COLO829 (cell line): ENCODE results near the gene ATG9B.

Experiments used
- DNase-seq: peaks from one replicate; pipeline ENCODE4 v3.0.0; 2012; ENCODE audit warnings: low spot score

Gene ATG9B

GRCh38 chr7:150978126-150978789 is 46.0 kb downstream of the ATG9B start, which contains the start of gene KCNH2:
Gene KCNH2 (minus strand): TSS chr7:150978321. CDS start chr7:150977913, 408 bp downstream.
- no peak for DNase-seq

GRCh38 chr7:150977382-150978125 is 46.7 kb downstream of the ATG9B start:
- DNase-seq = no peak

DNA sequence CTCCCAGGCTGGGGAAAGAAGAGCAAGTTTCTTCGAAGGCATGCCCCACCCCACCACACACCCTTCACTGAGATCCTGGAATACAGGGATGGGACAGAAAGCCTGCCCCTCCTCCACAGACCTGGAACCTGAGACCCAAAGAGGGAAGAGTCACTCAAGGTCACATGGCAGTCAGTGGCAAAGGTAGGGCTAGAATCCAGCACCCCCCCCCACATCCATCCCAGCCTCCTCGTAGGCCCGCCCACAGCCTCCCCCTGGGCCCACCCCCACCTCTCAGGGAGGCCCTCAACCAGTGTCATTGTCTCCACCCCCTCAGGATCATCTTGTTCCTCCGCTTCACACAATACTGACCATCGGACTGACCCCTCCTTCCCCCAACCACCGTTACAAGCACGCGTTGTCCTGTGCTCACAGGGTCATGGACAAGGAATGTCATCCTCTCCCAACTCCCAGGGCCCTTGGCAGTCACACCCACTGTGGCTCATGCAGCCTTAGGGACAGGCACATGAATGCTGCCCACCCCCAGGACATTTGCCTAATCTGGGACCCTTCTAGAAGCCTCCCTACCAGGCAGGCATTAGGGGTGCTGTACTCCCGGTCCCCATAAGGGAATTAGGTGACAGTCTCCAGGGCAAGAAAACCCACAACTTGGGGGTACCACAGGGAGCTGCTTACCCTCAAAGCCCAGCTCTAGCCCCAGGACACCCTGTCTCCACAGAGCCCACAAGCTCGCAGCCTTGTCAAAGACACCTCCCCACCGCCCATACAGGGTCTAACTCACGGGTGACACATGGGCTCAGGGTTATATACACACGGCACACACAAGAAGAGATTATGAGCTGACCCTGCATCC is 47.5 kb downstream of the ATG9B start:
- DNase-seq = no peak

DNA sequence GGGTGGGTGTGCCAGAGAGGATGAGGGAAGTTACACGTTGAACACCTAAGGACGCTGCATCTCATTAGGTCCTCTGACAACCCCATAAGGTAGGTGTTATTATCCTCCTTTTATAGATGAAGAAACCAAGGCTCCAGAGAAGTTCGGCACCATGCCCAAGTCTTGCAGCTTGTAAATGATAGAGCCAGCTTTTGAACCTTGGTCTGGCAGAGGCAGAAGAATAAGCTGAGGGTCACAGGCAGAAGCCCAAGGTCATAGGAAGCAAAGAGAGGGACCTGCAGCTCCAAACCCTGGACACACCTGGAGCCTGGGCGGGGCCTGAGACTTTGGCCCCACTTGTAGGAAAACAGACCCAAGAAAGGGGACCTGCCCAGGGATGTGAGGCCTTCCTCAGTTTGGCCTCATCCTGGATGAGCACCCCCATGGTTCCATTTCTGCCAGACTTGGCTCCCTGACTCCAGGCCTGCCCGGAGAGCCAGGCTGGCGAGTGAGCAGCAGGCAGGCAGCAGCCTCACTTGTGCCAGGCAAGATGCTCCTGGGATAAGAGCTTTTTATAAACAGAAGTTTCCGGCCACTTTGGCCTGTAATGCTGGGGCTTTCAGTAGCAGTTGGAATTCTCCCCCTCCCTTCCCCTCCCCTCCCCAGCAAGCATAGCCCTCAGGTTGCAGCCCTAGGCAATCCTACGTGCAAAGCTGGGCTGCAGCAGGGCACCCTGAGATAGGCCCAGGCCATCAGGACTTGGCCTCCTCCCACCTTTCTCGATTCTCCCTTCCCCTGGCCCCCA is 48.6 kb downstream of the ATG9B start:
- no peak for DNase-seq

DNA sequence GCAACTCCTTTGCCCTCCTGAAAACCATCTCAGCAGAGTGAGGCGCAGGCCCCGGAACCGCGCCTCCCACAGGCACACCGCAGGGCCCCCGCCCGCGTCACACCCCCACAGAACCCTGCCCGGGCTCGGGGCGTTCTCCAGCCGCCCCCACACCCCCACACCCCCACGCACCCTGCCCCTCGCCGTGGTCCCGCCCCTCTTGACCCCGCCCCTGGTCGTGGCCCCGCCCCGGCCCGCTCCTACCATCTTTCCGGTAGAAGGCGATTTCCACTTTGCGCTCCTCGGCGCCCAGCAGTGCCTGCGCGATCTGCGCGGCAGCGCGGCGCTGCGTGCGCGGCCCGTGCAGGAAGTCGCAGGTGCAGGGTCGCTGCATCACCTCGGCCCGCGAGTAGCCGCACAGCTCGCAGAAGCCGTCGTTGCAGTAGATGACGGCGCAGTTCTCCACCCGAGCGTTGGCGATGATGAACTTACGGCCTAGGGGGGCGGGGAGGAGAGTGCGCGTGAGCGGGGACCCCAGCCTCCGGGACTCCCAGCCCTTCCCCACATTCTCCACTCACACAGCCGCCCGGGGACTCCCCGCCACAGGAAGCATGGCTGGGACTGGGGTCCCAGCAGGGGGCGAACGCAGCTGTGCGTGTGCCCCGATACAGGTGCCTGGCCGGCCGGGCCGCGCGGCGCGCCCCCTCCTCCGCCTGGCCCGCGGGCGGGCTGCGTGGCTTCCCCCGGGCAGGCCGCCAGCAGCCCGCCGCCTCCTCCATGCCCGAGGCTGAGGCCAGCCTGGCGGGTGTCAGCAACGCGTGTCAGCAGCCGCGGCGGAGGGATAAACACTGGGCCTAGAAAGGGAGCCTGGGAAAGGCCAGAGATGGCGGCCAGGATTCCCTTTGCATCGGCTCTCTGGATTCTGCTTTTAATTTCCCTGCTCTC is 49.6 kb downstream of the ATG9B start:
- DNase-seq = no peak

DNA sequence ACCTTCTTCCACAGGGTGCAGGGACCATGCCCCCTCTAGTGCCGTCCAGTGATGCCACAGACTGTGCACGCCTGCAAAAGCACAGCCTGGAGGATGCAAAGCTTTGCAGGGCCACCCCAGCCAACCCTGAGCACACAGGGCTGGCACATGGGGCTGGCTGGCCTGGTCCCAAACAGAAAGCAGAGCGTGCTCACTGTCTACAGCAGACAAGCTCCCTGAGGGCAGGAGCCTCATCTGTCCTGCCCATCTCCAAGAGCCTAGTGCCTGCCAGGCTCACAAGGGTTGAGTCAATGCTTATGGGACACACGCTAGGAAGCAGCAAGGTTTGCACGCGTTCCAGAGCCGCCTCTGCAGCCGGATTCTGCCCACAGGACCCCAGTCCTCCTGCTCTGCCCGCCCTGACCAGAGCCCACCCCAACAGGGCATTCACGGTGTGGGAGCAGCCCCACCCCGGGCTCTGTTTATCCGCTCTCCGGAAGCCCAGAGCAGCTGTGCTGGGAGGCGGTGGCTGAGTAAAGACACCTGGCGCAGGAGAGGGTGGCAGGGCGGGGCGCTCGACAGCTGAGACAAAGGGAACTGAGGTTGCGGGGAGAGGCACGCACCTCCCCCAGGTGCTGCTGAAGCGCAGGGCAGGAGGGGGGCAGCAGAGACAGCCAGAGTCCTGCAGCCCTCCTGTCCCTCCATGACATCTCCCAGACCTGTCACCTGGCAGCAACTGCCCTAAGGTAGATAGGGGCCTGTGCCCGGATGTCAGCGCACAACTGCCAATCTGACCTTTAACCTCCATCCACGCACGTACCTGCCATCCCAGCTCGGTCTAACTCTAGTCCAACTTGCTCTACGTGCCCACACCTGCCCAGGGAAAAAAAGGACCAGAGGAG is 50.5 kb downstream of the ATG9B start:
- DNase-seq = no peak

GRCh38 chr7:150972741-150973140 is 51.6 kb downstream of the ATG9B start:
- no peak for DNase-seq

GRCh38 chr7:150972023-150972468 is 52.2 kb downstream of the ATG9B start:
- DNase-seq = no peak

DNA sequence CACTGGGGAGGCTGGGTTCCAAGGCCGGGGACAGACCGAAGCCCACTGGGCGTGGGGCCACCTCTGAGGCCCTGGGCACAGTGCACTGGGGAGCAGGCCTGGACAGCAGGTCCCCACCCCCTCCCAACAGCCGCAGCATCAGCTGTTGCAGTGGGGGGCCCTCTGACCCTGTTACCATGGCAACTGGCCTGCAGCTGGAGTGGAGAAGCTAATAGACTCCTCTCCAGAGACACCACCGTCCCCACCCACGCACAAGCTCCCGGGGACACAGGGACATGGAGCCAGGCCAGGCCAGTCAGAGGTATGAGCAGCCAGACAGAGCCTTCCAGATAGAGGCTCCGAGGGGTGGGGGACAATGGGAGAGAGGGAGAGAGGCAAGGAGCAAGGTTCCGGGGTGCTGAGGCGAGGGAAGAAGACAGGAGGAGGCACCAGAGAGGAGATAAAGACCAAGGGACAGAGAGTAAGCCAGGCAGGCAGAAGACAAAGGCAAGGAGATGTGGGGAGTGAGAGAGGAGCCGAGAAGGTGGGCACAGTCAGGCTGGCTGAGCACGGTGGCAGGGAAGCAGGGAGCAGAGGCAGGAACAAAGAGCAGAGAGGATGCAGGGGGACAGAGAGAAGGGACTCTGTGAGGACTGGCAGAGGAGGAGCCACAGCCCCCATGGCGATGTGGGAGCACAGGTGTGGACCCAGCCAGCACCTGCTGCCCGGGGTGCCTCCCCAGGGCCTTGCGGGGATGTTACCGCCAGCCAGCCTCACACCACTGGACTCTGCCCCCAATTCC is 52.9 kb downstream of the ATG9B start:
- DNase-seq = no peak

DNA sequence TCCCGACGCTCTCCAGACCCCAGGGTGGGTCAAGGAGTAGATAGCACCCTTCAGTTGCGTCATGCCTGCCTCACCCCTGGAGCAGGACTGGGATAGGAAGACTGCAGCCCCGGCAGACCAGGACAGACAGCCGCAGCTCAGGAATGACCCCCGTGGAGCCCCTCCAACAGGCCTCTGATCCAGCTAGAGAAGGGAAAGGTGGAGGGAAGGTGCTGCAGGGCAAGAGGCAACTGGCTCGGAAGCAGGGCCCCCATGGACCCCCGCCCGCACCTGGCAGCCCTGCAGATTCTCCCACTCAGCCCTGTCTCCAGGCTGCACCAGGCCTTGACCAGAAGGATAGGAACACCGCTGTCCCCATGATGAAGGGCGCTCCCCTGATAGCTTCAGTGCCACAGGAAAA is 53.9 kb downstream of the ATG9B start:
- no peak for DNase-seq

- DNase-seq = no peak
Observed at GRCh38 chr7:150969475-150969874, 54.8 kb downstream of the ATG9B start.

GRCh38 chr7:150968734-150969372 is 55.4 kb downstream of the ATG9B start:
- no peak for DNase-seq

- DNase-seq = no peak
Observed at GRCh38 chr7:150968056-150968733, 56.1 kb downstream of the ATG9B start.

DNA sequence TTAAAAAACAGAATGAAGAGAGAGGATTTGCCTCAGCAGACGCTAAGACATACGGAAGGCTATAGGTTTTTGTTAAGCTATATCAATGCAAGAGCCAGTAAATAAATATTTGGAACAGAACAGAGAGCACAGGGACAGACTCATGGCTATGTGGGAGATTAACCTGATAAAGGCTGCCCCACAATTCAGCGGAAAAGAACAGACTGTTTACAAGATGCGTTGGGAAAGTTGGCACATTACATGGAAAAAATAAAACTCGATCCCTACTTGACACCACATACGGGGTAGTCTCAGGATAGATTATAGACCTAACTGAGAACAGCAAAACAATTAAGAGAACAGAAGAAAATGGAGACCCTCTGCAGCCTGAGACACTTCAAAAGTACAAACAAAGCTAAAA is 56.9 kb downstream of the ATG9B start:
- DNase-seq = no peak

DNA sequence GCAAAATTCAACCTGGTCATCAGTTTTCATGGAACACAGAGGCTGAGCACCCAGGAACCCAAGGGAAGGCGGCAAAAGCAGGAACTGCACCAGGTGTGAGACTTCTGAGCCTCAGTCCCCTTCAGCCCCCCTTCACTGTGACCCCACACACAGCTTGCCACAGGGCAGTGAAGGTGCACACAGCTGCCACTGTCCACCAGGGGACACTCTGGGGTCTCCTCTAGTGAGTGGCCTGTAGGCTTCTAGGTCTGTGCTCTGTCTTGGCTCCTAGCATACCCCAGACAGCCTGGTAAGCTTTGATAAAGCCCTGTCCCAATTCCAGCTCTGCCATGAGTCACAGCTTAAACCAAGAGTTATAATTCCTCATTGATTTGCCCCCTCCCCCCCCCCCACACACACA is 58.3 kb downstream of the ATG9B start:
- DNase-seq = no peak

DNA sequence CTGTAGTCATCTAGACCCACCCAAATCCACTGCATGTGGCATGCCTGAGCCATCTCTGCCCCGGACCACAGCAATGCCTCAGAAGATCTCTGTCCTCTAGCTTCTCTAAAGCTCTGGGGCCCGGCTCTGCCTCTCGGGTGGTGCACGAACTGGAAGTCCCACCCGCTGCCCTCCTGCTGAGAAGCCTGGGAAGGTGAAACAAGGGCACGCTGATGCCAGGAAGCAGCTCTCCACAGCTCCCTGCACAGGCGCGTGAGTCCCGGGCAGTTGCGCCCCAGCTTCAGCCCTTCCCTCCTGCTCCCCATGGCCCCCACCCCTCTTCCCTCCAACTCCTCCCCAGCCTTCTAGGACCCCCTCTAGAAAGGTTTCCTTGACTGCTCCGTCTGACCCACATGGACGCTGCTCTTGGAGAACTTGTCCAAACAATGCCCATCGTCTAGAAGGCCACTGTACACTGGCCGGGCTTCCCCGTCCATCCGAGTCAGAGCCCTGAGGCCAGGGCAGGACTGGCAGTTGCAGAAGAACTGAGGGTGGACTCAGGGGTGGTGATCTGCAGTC is 58.9 kb downstream of the ATG9B start:
- DNase-seq = no peak
